ENCODE results near the gene OIT3. TPM values are rescaled to one million over a fixed set of nuclear protein-coding genes. Genes with fewer than 3 reads are reported as not detected.
"Not testable (repeated sequence)": the region's sequence is repeated elsewhere in the genome, so short reads cannot be mapped to it uniquely, and the experiment has no call there.

Gene OIT3
- total RNA-seq, 1 donor from 2014 or later: not detected

GRCh38 chr10:72898616-72899015, 5.1 kb downstream of the OIT3 start:
- no peak for DNase-seq (ENCODE audit: low read depth)
- H3K4me3 ChIP-seq (ENCODE audit: low read depth, low read length): no peak overlapping the region
- TF ChIP-seq CTCF (conservative IDR thresholded peaks at IDR 0.05; ENCODE audit: low read depth, low read length): no peak

DNA sequence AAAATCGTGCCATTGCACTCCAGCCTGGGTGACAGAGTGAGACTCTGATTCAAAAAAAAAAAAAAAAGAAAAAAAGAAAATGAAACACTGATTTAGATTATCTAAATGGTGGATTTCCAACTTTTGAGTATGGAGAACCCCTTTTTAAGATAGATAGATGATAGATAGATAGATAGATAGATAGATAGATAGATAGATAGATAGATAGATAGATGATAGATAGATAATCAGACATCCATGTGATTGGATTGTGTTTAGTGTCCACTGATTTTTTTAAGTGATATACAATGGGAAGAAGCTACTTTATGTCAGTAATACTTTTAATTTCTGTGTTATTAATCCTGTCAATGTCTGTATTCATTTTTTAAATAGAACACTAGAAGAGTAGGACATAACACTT, 6.0 kb downstream of the OIT3 start:
- H3K4me3 ChIP-seq (ENCODE audit: low read depth, low read length): no peak overlapping the region
- no peak for TF ChIP-seq CTCF (conservative IDR thresholded peaks at IDR 0.05; ENCODE audit: low read depth, low read length)

GRCh38 chr10:72903941-72904446, 10.5 kb downstream of the OIT3 start:
- not testable (repeated sequence) for H3K4me3 ChIP-seq (ENCODE audit: low read depth, low read length); DNase-seq (ENCODE audit: low read depth)

More for the DNA sequence above, 6.0 kb downstream of the OIT3 start:
- DNase-seq (ENCODE audit: low read depth): no peak

DNA sequence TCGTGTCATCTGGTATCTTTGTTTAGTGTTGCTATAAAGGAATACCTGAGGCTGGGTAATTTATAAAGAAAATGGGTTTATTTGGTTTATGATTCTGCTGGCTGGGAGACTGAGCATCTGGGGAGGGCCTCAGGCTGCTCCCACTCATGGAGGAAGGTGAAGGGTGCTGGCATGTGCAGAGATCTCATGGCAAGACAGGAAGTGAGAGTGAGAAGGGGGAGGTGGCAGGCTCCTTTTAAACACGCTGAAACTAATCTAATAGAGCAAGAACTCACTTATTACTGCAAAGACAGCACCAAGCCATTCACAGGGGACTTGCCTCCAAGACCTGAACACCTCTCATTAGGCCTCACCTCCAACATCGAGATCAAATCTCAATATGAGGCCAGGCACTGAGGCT, 11.3 kb downstream of the OIT3 start:
- no peak overlapping the region for H3K4me3 ChIP-seq (ENCODE audit: low read depth, low read length)
- no peak for TF ChIP-seq CTCF (conservative IDR thresholded peaks at IDR 0.05; ENCODE audit: low read depth, low read length)
- no peak for DNase-seq (ENCODE audit: low read depth)

- no peak overlapping the region for H3K4me3 ChIP-seq (ENCODE audit: low read depth, low read length)
- DNase-seq (ENCODE audit: low read depth): no peak
- TF ChIP-seq CTCF (conservative IDR thresholded peaks at IDR 0.05; ENCODE audit: low read depth, low read length): no peak
Observed at GRCh38 chr10:72906446-72906845, 12.9 kb downstream of the OIT3 start.

- H3K4me3 ChIP-seq (ENCODE audit: low read depth, low read length): no peak overlapping the region
- no peak for DNase-seq (ENCODE audit: low read depth)
- no peak for TF ChIP-seq CTCF (conservative IDR thresholded peaks at IDR 0.05; ENCODE audit: low read depth, low read length)
Observed at GRCh38 chr10:72910705-72911104, 17.2 kb downstream of the OIT3 start.

DNA sequence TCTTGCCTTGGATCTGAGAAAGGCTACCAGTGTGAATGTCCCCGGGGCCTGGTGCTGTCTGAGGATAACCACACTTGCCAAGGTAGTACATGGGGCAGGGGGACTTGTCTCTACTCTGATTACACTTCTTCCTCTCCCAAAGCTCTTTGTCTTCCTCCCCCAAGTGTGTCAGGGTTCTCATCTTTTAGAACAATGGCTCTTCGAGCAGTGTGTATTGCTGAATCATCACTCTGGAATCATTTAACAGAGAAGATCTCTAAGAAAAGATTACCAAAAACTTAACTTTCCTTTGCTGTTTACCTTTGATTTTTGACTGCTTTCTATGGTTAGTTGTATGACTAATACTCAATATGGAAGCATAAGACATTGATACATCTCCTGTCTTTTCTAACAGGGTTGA, 18.2 kb downstream of the OIT3 start:
- no peak for TF ChIP-seq CTCF (conservative IDR thresholded peaks at IDR 0.05; ENCODE audit: low read depth, low read length)
- DNase-seq (ENCODE audit: low read depth): no peak
- H3K4me3 ChIP-seq (ENCODE audit: low read depth, low read length): no peak overlapping the region
